Effector memory CD8-positive, alpha-beta T cell (primary cell): ENCODE measurements around the gene TXNL1.

Source experiments
- ATAC-seq: fragments of 150-1000 bp; cut with Tn5 transposase; replicated peaks from 2 replicates; pipeline ENCODE4 v1.10.0; 2021; ENCODE audit warnings: mild to moderate bottlenecking, moderate library complexity
- DNase-seq, 3 experiments: peaks; one replicate each; pipeline ENCODE4 v3.0.0; 2021
- H3K27ac Mint-ChIP-seq, 2 donors: one replicate each; pipeline ENCODE4 v1.8.0; 2022; ENCODE audit warnings: mild to moderate bottlenecking in 2 of 2, mixed read lengths in 2 of 2, moderate library complexity in 2 of 2
- H3K27me3 Mint-ChIP-seq, 2 donors: one replicate each; pipeline ENCODE4 v1.8.0; 2022; ENCODE audit warnings: mixed read lengths in 2 of 2
- H3K36me3 Mint-ChIP-seq: one replicate; pipeline ENCODE4 v1.8.0; 2022; ENCODE audit warnings: mild to moderate bottlenecking, moderate library complexity, mixed read lengths; ENCODE audit not compliant: insufficient read depth
- H3K4me1 Mint-ChIP-seq, 2 donors: one replicate each; pipeline ENCODE4 v1.8.0; 2022; ENCODE audit warnings: low read depth in 2 of 2, mixed read lengths in 2 of 2
- H3K4me3 Mint-ChIP-seq, 2 donors: one replicate each; pipeline ENCODE4 v1.8.0; 2022; ENCODE audit warnings: mild to moderate bottlenecking in 2 of 2, mixed read lengths in 2 of 2, moderate library complexity in 2 of 2
- H3K9me3 Mint-ChIP-seq, 2 donors: one replicate each; pipeline ENCODE4 v1.8.0; 2022; ENCODE audit warnings: mixed read lengths in 2 of 2
- total RNA-seq, 9 experiments: gene quantifications; one replicate each; lab custom pipeline; 2026; lab: John Stamatoyannopoulos, UW

The TXNL1 gene
- 29.8 to 137 (median 56.0) reads per million in 9 experiments for total RNA-seq

- H3K4me3 Mint-ChIP-seq = peak within 1 kb of the TSS; percentile 100
Observed at GRCh38 chr18:56638232-56639103, at the start of gene TXNL1. Gene TXNL1 (minus strand): TSS chr18:56638592. CDS start chr18:56638440, 152 bp downstream.

GRCh38 chr18:56684277-56684676, 45.9 kb upstream of the TXNL1 start:
- ATAC-seq = no peak
- Mint-ChIP-seq H3K27ac (no peak overlapping the region), H3K27me3 (no peaks in the 10 kb centered on the region), H3K4me1 (no peaks in the 10 kb centered on the region), H3K9me3 (no peaks in the 10 kb centered on the region), H3K4me3 (no peak overlapping the region), H3K36me3 (peaks cover 27% of the 10 kb centered on the region)
- DNase-seq = no peak

More at GRCh38 chr18:56638232-56639103, at the start of gene TXNL1:
- Mint-ChIP-seq H3K27ac (peak within 1 kb of the TSS; percentile 98 to 100), H3K27me3 (no peaks in the 10 kb centered on the region), H3K9me3 (peaks cover 5 to 8% of the 10 kb centered on the region in 2 donors), H3K4me1 (peaks cover 28 to 46% of the 10 kb centered on the region in 2 donors), H3K36me3 (peaks cover 24% of the 10 kb centered on the region)
- ATAC-seq (peak; percentile 96), DNase-seq (peak; percentile 97 to 99 (median 98))

DNA sequence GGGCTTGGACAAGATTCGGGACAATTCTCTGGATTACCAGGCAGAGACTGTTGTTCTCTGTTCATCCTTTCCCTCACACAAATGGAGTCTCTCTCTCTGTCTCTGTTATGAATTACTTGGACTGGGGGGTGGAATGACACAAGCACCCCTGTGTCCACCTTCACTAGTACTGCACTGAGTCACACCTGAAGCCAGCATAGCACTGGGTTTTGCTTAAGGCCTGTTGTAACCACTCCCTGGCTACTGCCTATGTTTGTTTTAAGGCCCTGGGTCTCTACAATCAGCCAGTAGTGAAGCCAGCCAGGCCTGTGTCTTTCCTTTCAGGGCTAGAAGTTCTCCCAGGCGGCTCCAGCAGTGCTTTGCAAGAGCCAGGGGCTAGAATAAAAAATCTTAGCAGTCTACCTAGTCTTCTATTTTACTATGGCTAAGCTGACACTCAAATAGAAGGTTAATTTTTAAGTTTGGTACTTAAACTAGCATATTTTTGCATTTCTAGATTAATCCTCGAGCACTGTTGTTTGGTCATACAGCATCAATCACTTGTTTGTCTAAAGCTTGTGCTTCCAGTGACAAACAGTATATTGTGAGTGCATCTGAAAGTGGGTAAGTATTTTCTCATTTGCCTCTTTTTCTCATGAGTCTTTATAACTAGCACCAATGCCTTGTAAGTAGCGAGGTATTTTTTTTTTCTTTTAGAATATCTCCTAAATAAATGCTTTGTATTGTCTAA, 40.6 kb upstream of the TXNL1 start:
- ATAC-seq = no peak
- no peak for DNase-seq
- Mint-ChIP-seq H3K27ac (no peak overlapping the region), H3K9me3 (no peaks in the 10 kb centered on the region), H3K4me1 (no peaks in the 10 kb centered on the region), H3K36me3 (peaks cover 11% of the 10 kb centered on the region), H3K4me3 (no peak overlapping the region), H3K27me3 (no peaks in the 10 kb centered on the region)

- Mint-ChIP-seq H3K27me3 (no peaks in the 10 kb centered on the region), H3K36me3 (peaks cover 14% of the 10 kb centered on the region), H3K9me3 (no peaks in the 10 kb centered on the region), H3K4me3 (no peak overlapping the region), H3K27ac (peak overlapping the region in 1 of 2 donors; percentile 14), H3K4me1 (peaks cover 0 to 1% of the 10 kb centered on the region in 2 donors)
- DNase-seq = no peak
- no peak for ATAC-seq
Observed at GRCh38 chr18:56676639-56677038, 38.2 kb upstream of the TXNL1 start.

GRCh38 chr18:56672981-56673380, 34.6 kb upstream of the TXNL1 start:
- no peak overlapping the region for H3K4me3 Mint-ChIP-seq
- H3K27me3 Mint-ChIP-seq = no peaks in the 10 kb centered on the region
- DNase-seq (no peak), ATAC-seq (no peak)
- peaks cover 15 to 25% of the 10 kb centered on the region in 2 donors for H3K4me1 Mint-ChIP-seq
- no peak overlapping the region for H3K27ac Mint-ChIP-seq
- H3K36me3 Mint-ChIP-seq = peaks cover 12% of the 10 kb centered on the region
- H3K9me3 Mint-ChIP-seq = no peaks in the 10 kb centered on the region

GRCh38 chr18:56672391-56672790, 34.0 kb upstream of the TXNL1 start:
- peaks cover 15 to 29% of the 10 kb centered on the region in 2 donors for H3K4me1 Mint-ChIP-seq
- ATAC-seq = no peak
- H3K36me3 Mint-ChIP-seq = peaks cover 12% of the 10 kb centered on the region
- no peak for DNase-seq
- H3K4me3 Mint-ChIP-seq = no peak overlapping the region
- H3K27ac Mint-ChIP-seq = no peak overlapping the region
- H3K27me3 Mint-ChIP-seq = no peaks in the 10 kb centered on the region
- H3K9me3 Mint-ChIP-seq = no peaks in the 10 kb centered on the region

DNA sequence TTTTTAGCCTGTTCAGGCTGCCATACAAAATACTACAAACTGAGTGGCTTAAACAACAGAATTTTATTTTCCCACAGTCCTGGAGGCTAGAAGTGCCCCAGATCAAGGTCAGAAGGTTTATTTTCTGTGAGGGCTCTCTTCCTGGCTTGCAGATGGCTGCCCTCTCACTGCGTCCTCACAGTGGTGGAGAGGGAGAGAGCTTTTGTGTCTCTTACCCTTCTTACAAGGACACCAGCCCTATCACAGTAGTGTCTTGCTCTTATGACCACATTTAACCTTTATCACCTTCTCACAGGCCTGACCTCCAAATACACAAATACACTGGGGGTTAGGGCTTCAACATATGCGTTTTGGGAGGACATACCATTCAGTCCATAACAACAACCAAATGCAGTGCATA, 24.5 kb upstream of the TXNL1 start:
- ATAC-seq = no peak
- Mint-ChIP-seq H3K27ac (no peak overlapping the region), H3K9me3 (no peaks in the 10 kb centered on the region), H3K36me3 (peaks cover 4% of the 10 kb centered on the region), H3K4me1 (peaks cover 20 to 41% of the 10 kb centered on the region in 2 donors), H3K4me3 (no peak overlapping the region), H3K27me3 (no peaks in the 10 kb centered on the region)
- DNase-seq = no peak

GRCh38 chr18:56662502-56662901, 24.1 kb upstream of the TXNL1 start:
- peaks cover 4% of the 10 kb centered on the region for H3K36me3 Mint-ChIP-seq
- H3K9me3 Mint-ChIP-seq = no peaks in the 10 kb centered on the region
- H3K27ac Mint-ChIP-seq = no peak overlapping the region

GRCh38 chr18:56662063-56662408, 23.6 kb upstream of the TXNL1 start:
- peaks cover 4% of the 10 kb centered on the region for H3K36me3 Mint-ChIP-seq
- no peak for ATAC-seq
- no peaks in the 10 kb centered on the region for H3K9me3 Mint-ChIP-seq
- H3K27me3 Mint-ChIP-seq = no peaks in the 10 kb centered on the region
- no peak overlapping the region for H3K4me3 Mint-ChIP-seq
- H3K27ac Mint-ChIP-seq = no peak overlapping the region
- H3K4me1 Mint-ChIP-seq = peaks cover 17 to 34% of the 10 kb centered on the region in 2 donors
- no peak for DNase-seq

More at GRCh38 chr18:56662502-56662901, 24.1 kb upstream of the TXNL1 start:
- DNase-seq (no peak), ATAC-seq (no peak)
- Mint-ChIP-seq H3K27me3 (no peaks in the 10 kb centered on the region), H3K4me3 (no peak overlapping the region), H3K4me1 (peaks cover 20 to 37% of the 10 kb centered on the region in 2 donors)

DNA sequence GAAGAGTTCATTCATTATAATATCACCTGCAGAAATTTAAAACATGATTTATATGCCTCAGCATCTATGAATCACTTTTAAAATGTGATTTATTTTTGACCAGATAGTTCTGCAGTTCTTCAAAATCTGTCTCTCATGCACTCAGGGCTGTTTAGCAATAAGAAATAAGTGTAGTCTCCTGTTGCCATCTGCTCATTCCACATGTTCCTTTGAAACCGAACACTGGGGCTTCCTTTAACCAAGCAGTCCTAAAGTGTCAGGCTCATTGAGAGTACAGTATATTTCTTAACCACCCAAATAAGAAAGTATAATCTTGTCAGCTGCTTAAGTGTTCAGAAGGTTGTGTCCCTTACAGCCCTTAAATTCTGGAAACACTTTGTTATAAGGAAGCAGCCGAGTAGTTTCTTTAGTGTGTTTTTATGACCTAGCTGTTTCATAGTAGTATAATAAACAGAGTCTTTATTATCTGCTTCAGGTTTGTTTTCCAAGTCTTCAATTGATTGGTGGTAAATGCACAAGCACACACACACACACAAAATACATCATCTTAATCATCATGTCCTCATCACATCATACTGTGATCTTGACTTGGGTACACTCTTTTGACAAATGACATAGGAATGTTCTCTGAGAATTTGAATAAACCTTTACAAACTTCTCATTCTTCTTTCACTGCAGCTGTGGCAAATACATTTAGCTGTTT, 23.1 kb upstream of the TXNL1 start:
- Mint-ChIP-seq H3K4me1 (peaks cover 16 to 32% of the 10 kb centered on the region in 2 donors), H3K27ac (no peak overlapping the region), H3K27me3 (no peaks in the 10 kb centered on the region), H3K4me3 (no peak overlapping the region), H3K36me3 (peaks cover 4% of the 10 kb centered on the region), H3K9me3 (no peaks in the 10 kb centered on the region)
- DNase-seq (no peak), ATAC-seq (no peak)

DNA sequence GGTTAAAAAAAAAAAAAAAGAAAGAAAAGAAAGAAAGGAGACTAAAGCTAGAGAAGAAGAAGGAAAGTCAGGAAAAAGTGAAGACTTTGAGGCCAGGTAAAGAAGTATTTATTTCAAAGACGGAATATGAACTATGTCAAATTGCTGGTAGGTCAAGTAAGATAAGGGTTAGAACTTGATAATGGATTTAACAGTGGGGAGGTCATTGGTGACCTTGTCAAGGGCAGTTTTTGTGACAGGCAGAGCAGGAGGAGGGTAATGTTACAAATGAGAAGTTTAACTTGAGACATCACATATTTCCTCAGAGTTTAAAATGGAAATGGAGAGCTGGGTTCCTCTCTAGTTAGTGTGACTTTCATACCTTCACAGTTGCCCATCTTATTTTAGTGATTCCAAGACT, 22.3 kb upstream of the TXNL1 start:
- ATAC-seq (no peak), DNase-seq (no peak)
- Mint-ChIP-seq H3K4me1 (peaks cover 16 to 28% of the 10 kb centered on the region in 2 donors), H3K27me3 (no peaks in the 10 kb centered on the region), H3K36me3 (peaks cover 4% of the 10 kb centered on the region), H3K27ac (no peak overlapping the region), H3K4me3 (no peak overlapping the region), H3K9me3 (no peaks in the 10 kb centered on the region)

GRCh38 chr18:56659111-56659510, 20.7 kb upstream of the TXNL1 start:
- Mint-ChIP-seq H3K9me3 (no peaks in the 10 kb centered on the region), H3K27ac (no peak overlapping the region), H3K4me1 (peaks cover 17 to 32% of the 10 kb centered on the region in 2 donors), H3K27me3 (no peaks in the 10 kb centered on the region), H3K4me3 (no peak overlapping the region), H3K36me3 (peaks cover 4% of the 10 kb centered on the region)
- DNase-seq (no peak), ATAC-seq (no peak)

DNA sequence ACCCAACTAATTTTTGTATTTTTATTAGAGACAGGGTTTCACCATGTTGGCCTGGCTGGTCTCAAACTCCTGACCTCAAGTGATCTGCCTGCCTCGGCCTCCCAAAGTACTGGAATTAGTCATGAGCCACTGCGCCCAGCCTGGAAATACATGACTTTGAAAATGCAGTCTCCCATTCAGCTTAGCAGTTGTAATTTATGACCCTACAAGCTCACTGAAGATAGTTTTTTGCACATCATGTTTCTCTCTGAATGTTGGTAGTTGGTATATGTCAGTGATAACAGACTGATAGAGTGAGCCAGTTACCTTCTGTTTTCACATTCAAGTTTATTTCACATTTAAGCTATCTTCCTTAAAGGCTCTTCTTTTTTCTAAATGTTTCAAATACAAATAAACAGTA, 19.9 kb upstream of the TXNL1 start:
- Mint-ChIP-seq H3K27ac (no peak overlapping the region), H3K9me3 (no peaks in the 10 kb centered on the region), H3K27me3 (no peaks in the 10 kb centered on the region), H3K4me3 (no peak overlapping the region), H3K36me3 (peaks cover 4% of the 10 kb centered on the region), H3K4me1 (peaks cover 23 to 38% of the 10 kb centered on the region in 2 donors)
- DNase-seq (no peak), ATAC-seq (no peak)
